Endothelial cell of umbilical vein (primary cell): ENCODE data around the gene MYCBP2.

ENCODE experiments used
- CTCF ChIP-seq, 2 donors: IDR thresholded peaks; 1 replicate in 1 of 2; 2 replicates in 1 of 2; pipeline ENCODE4 v1.5.1; 2011; ENCODE audit warnings: low read length in 2 of 2, mild to moderate bottlenecking in 2 of 2, moderate library complexity in 2 of 2, control low read depth in 1 of 2, inconsistent platforms in 1 of 2, low read depth in 1 of 2; ENCODE audit not compliant: insufficient read depth in 1 of 2; ENCODE audit errors: extremely low read depth in 1 of 2
- EZH2 ChIP-seq: IDR thresholded peaks from 2 replicates; pipeline ENCODE4 v1.6.1; 2012; ENCODE audit warnings: borderline replicate concordance, low read depth, mild to moderate bottlenecking, moderate library complexity, low read length, inconsistent platforms; ENCODE audit not compliant: severe bottlenecking
- MYC ChIP-seq: IDR thresholded peaks from one replicate; pipeline ENCODE4 v1.6.1; 2011; ENCODE audit warnings: mild to moderate bottlenecking, low read depth, low read length

GRCh38 chr13:77312311-77312710, 14.6 kb downstream of the MYCBP2 start:
- TF ChIP-seq EZH2 (no peak), CTCF (IDR thresholded peaks at IDR 0.05; ENCODE audit: extremely low read depth in 1 of 2, insufficient read depth in 1 of 2, low read depth in 1 of 2, low read length in 2 of 2) (no peak), MYC (no peak)
